ENCODE data around the gene FNTB. TPM values are rescaled to one million over a fixed set of nuclear protein-coding genes. Genes with fewer than 3 reads are reported as not detected.

FNTB gene
- total RNA-seq, 1 experiment from 2014 or later, result 27.4 TPM

- in situ Hi-C loops (cut with HindIII; ENCODE audit: low pct_unique_long_range_greater_than_20kb, low sequenced_read_pairs), result no loop called here
- DNase-seq (ENCODE audit: low read depth, low spot score), result no peak
These were observed 15.8 kb upstream of the FNTB start for GRCh38 chr14:64970776-64971477.

DNA sequence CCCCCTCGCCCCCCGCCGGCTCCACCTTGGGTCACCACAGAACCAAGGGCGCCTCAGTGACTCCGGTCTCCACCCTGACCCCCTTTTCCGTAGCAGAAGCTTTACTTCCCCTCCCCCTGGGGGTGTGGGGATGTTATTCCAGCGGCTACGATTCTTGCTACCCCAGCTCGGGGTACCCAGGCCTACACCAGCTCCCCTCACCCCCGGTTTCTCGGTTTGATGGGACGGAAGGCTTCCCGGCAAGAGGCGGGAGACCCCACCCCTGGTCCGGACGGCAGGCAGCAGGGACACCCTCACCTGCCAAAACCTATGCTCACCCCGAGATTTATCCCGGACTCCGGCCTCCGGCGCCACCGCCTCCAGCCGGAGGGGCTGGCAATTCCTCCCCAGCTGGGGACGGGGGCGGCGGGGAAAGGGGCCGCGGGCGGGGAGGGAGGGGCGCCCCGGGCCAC is 15.2 kb upstream of the FNTB start:
- DNase-seq (ENCODE audit: low read depth, low spot score), result no peak
- in situ Hi-C loops (cut with HindIII; ENCODE audit: low pct_unique_long_range_greater_than_20kb, low sequenced_read_pairs), result no loop called here

DNA sequence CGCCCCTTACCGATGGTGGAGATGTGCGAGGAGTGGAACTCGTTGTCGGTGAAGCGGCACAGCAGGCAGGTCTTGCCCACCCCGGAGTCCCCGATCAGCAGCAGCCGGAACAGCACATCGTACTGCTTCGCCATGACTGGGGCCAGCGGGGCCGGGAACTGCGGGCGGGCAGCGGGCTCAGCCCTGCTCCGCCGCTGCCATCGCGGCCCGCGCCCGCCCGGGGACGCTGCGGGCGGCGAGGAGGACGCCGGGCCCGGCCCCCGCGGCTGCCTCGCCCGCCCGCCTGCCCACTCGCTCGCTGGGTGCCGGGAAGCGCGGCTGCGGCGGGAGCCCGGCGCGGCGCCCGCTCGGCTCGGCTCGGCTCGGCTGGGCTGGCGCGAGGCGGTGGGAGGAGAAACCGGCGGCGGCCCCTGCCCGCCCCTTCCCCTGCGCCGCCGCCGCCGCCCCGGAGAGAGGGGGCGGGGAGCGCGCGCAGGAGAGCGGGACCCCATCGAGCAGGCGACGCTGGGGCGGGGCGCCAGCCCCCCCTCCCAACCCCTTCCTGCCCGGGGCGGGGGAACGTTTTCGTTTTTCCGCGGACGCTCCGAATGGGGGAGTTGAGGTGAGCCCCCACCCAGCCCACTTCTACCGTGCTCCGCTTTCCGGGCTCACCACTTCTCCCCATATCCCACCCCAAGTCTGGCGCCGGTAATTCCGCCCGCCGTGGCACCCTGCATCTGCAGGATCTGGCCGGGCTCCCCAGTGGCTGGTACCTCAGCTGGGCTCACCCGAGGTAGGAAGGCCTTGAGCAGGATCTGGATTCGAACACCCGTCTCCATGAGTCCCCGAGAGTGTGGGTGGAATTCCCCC is 14.5 kb upstream of the FNTB start, which contains the start of gene RAB15:
Gene RAB15 (minus strand): TSS at position 394 of the 849 bp plus-strand sequence. CDS start 260 bp downstream, at position 134.
- in situ Hi-C loops (cut with HindIII; ENCODE audit: low pct_unique_long_range_greater_than_20kb, low sequenced_read_pairs), result no loop called here

GRCh38 chr14:64973026-64973442 is 13.7 kb upstream of the FNTB start:
- no peak for DNase-seq (ENCODE audit: low read depth, low spot score)
- in situ Hi-C loops (cut with HindIII; ENCODE audit: low pct_unique_long_range_greater_than_20kb, low sequenced_read_pairs), result no loop called here

More for the DNA sequence above, 14.5 kb upstream of the FNTB start, which contains the start of gene RAB15:
- DNase-seq (ENCODE audit: low read depth, low spot score), result no peak

- DNase-seq (ENCODE audit: low read depth, low spot score), result no peak
- in situ Hi-C loops (cut with HindIII; ENCODE audit: low pct_unique_long_range_greater_than_20kb, low sequenced_read_pairs), result no loop called here
These were observed 12.9 kb upstream of the FNTB start for GRCh38 chr14:64973826-64974225.

DNA sequence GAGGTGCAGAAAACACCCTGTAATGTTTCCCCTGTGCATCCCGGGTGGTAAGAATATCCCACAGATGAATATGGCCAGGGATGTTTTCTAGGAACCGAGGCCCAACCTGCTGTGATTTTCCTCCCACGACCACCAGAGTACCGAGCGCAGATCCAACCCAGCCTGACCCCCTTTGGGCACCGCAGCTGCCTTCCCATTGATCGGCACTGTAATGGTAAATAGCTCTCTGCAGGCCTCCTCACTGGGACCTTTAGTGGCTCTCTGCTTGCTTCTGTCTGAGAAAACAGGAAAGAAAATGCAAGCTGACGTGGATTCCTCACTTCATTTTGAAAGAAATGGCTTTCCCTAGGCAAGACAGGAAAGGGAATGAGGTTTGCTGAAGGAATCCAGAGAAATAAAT is 12.1 kb upstream of the FNTB start:
- in situ Hi-C loops (cut with HindIII; ENCODE audit: low pct_unique_long_range_greater_than_20kb, low sequenced_read_pairs), result no loop called here

GRCh38 chr14:64979336-64980074 is 7.2 kb upstream of the FNTB start:
- in situ Hi-C loops (cut with HindIII; ENCODE audit: low pct_unique_long_range_greater_than_20kb, low sequenced_read_pairs), result no loop called here
- DNase-seq (ENCODE audit: low read depth, low spot score), result no peak

More for the DNA sequence above, 12.1 kb upstream of the FNTB start:
- no peak for DNase-seq (ENCODE audit: low read depth, low spot score)

- in situ Hi-C loops (cut with HindIII; ENCODE audit: low pct_unique_long_range_greater_than_20kb, low sequenced_read_pairs), result no loop called here
- DNase-seq (ENCODE audit: low read depth, low spot score), result peak; percentile 72
These were observed 3.0 kb upstream of the FNTB start for GRCh38 chr14:64983439-64984310.

DNA sequence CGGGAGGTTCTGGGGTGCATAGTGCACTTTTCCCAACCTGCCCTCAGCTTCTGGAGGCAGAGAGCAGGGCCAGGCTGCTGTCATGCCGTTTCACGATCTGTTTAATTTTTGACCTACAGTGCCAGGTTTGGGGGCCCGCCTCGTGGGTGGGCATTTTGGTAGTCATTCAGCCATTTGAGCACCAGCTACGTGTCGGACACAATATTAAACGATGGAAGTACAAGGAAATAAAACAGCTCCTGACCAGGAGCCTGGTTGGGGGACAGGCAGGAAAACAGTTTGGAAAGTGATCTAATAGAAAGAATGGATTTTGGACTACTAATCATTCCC is 708 bp downstream of the FNTB start:
- no peak for DNase-seq (ENCODE audit: low read depth, low spot score)
- in situ Hi-C loops (cut with HindIII; ENCODE audit: low pct_unique_long_range_greater_than_20kb, low sequenced_read_pairs), result no loop called here

GRCh38 chr14:64990296-64990695 is 3.6 kb downstream of the FNTB start:
- peak; percentile 93 for DNase-seq (ENCODE audit: low read depth, low spot score)
- in situ Hi-C loops (cut with HindIII; ENCODE audit: low pct_unique_long_range_greater_than_20kb, low sequenced_read_pairs), result no loop called here

DNA sequence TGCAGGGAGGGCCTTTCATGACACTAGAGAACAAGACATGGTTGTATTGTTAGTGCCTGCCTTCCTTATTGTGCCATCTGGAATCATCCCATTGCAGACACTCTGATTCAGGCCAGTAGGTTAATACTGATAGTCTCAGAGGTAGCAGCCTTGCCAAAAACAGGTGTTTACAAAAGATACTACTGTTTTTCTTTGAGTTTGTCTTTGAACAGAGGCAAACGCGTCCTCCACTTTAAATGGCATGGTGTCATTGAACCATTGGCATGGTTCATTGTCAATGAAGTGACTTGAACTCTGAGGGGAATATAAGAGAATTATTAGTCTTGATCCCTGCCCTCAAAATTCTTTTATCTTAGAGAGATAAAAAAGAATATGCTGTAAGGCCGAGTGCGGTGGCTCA is 4.2 kb downstream of the FNTB start:
- in situ Hi-C loops (cut with HindIII; ENCODE audit: low pct_unique_long_range_greater_than_20kb, low sequenced_read_pairs), result no loop called here
- DNase-seq (ENCODE audit: low read depth, low spot score), result no peak

- DNase-seq (ENCODE audit: low read depth, low spot score), result no peak
- in situ Hi-C loops (cut with HindIII; ENCODE audit: low pct_unique_long_range_greater_than_20kb, low sequenced_read_pairs), result no loop called here
These were observed 5.7 kb downstream of the FNTB start for GRCh38 chr14:64992328-64992885.

- no peak for DNase-seq (ENCODE audit: low read depth, low spot score)
- in situ Hi-C loops (cut with HindIII; ENCODE audit: low pct_unique_long_range_greater_than_20kb, low sequenced_read_pairs), result no loop called here
These were observed 6.7 kb downstream of the FNTB start for GRCh38 chr14:64993266-64993930.

DNA sequence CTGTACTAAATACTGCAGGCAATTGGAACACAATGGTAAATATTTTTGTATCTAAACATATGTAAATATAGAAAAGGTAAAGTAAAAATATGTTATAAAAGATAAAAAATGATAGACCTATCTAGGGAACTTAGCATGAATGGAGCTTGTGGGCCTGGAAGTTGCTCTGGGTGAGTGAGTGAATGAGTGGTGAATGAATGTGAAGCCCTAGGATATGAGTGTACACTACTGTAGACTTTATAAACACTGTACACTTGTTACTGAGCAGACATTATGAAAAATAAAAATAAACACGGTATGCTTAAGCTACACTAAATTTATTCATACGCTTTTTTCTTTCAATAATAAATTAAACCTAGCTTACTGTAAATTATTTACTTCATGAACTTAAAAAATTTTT is 7.8 kb downstream of the FNTB start:
- in situ Hi-C loops (cut with HindIII; ENCODE audit: low pct_unique_long_range_greater_than_20kb, low sequenced_read_pairs), result no loop called here
- DNase-seq (ENCODE audit: low read depth, low spot score), result no peak

- DNase-seq (ENCODE audit: low read depth, low spot score), result no peak
- in situ Hi-C loops (cut with HindIII; ENCODE audit: low pct_unique_long_range_greater_than_20kb, low sequenced_read_pairs), result no loop called here
These were observed 8.6 kb downstream of the FNTB start for GRCh38 chr14:64995291-64995690.

DNA sequence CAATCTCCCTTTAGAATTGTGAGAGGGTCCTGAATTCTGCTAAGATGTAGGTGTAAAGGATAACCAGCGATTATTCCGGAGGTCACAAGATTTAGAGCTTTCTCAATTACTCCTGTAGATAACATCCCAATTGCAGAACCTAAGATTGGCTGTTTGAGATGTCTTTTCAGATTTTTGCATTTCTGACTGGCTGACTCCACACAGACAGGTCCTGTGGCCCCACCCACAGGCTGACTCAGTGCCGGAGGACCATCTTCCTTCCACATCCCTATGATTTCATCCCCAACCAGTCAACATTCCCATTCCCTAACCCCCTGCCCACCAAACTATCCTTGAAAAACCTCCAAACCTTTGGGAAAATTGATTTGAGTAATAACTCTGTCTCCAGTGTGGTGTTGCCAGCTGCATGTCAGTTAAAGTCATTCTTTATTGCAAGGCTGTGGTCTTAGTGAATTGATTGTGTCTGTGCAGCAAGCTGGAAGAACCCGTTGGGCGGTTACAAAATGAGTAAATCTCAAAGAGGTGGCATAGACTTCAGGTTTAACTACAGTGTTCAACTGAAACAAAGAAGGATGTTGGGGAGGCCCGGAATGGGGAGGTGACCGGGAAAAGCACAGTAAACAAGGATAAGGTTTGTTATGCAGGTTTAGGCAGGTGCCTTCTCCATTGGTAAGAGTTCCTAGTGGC is 10.6 kb downstream of the FNTB start:
- in situ Hi-C loops (cut with HindIII; ENCODE audit: low pct_unique_long_range_greater_than_20kb, low sequenced_read_pairs), result no loop called here
- DNase-seq (ENCODE audit: low read depth, low spot score), result no peak
